Adrenal gland (tissue), 5 donors: ENCODE measurements around the gene MPP3.

Experiments
- POLR2A ChIP-seq, 2 donors: fragments of 450-650 bp; IDR thresholded peaks; one replicate each; pipeline ENCODE4 v1.6.1; 2017; ENCODE audit warnings: antibody characterized with exemption in 2 of 2, mild to moderate bottlenecking in 2 of 2, moderate library complexity in 1 of 2
- TF ChIP-seq, protein P1 (sequence below), 6 experiments: fragments of 450-650 bp in 4 of 6; fragments of 200-600 bp in 2 of 6; sonication (generic) in 1 of 6; IDR thresholded peaks; 1 replicate in 5 of 6; 2 replicates in 1 of 6; pipeline versions ENCODE4 v1.5.1 to v1.8.0; 2016 to 2021; ENCODE audit warnings: antibody characterized with exemption in 6 of 6, mild to moderate bottlenecking in 2 of 6, moderate library complexity in 1 of 6
- donor health status: DM: no; HTN: no; CAD: no.

- no peak for TF ChIP-seq POLR2A (IDR thresholded peaks at IDR 0.05)
- TF ChIP-seq, protein P1, sequence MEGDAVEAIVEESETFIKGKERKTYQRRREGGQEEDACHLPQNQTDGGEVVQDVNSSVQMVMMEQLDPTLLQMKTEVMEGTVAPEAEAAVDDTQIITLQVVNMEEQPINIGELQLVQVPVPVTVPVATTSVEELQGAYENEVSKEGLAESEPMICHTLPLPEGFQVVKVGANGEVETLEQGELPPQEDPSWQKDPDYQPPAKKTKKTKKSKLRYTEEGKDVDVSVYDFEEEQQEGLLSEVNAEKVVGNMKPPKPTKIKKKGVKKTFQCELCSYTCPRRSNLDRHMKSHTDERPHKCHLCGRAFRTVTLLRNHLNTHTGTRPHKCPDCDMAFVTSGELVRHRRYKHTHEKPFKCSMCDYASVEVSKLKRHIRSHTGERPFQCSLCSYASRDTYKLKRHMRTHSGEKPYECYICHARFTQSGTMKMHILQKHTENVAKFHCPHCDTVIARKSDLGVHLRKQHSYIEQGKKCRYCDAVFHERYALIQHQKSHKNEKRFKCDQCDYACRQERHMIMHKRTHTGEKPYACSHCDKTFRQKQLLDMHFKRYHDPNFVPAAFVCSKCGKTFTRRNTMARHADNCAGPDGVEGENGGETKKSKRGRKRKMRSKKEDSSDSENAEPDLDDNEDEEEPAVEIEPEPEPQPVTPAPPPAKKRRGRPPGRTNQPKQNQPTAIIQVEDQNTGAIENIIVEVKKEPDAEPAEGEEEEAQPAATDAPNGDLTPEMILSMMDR (IDR thresholded peaks at IDR 0.05), result no peak
Measured at GRCh38 chr17:43826206-43826605, 6.7 kb downstream of the MPP3 start.
